Immature natural killer cell (primary cell): Measurements from ENCODE around the gene KMT2A. TPM values are rescaled to one million over a fixed set of nuclear protein-coding genes. Genes with fewer than 3 reads are reported as not detected.
A peak's percentile ranks its signal among the peaks of the same experiment; 100 is the strongest.

Experiments
- DNase-seq, 3 donors: peaks; one replicate each; pipeline ENCODE4 v3.0.0; 2022; ENCODE audit warnings: mixed read lengths in 1 of 3
- H3K27ac Mint-ChIP-seq, 6 donors: one replicate each; pipeline ENCODE4 v1.8.0; 2020; ENCODE audit warnings: mixed read lengths in 6 of 6, mild to moderate bottlenecking in 5 of 6, inconsistent platforms in 4 of 6, moderate library complexity in 3 of 6
- H3K27me3 Mint-ChIP-seq, 3 donors: one replicate each; pipeline ENCODE4 v1.8.0; 2020 to 2021; ENCODE audit warnings: low read depth in 3 of 3, mild to moderate bottlenecking in 3 of 3, mixed read lengths in 3 of 3, moderate library complexity in 3 of 3, inconsistent platforms in 1 of 3
- H3K36me3 Mint-ChIP-seq, 3 donors: one replicate each; pipeline ENCODE4 v1.8.0; 2020; ENCODE audit warnings: mixed read lengths in 3 of 3, inconsistent platforms in 2 of 3, mild to moderate bottlenecking in 2 of 3
- H3K4me1 Mint-ChIP-seq, 2 donors: one replicate each; pipeline ENCODE4 v1.8.0; 2020; ENCODE audit warnings: inconsistent platforms in 2 of 2, mild to moderate bottlenecking in 2 of 2, mixed read lengths in 2 of 2, moderate library complexity in 1 of 2
- H3K4me3 Mint-ChIP-seq, 5 donors: one replicate each; pipeline ENCODE4 v1.8.0; 2020; ENCODE audit warnings: mild to moderate bottlenecking in 5 of 5, mixed read lengths in 5 of 5, inconsistent platforms in 3 of 5, moderate library complexity in 3 of 5
- H3K9me3 Mint-ChIP-seq, 6 donors: one replicate each; pipeline ENCODE4 v1.8.0; 2020; ENCODE audit warnings: mild to moderate bottlenecking in 6 of 6, mixed read lengths in 6 of 6, inconsistent platforms in 4 of 6, moderate library complexity in 3 of 6
- polyA plus RNA-seq, 3 donors: library from polyadenylated mRNA; unstranded; fragments of 300-500 nt; fragmentation: Illumina TruSeq; gene quantifications; one replicate each; pipeline ENCODE4 v1.2.3, GENCODE V29; 2021

The KMT2A gene
- polyA plus RNA-seq, 3 donors from 2014 or later = 3.2 to 22.5 (median 6.6) TPM

GRCh38 chr11:118524356-118524755 lies 88.1 kb downstream of the KMT2A start:
- H3K36me3 Mint-ChIP-seq = peaks cover 22 to 39% (median 26%) of the 10 kb centered on the region in 3 donors

GRCh38 chr11:118524757-118525470 lies 88.6 kb downstream of the KMT2A start:
- DNase-seq = no peak
- H3K36me3 Mint-ChIP-seq = peaks cover 18 to 34% (median 22%) of the 10 kb centered on the region in 3 donors
- H3K9me3 Mint-ChIP-seq = no peaks in the 10 kb centered on the region
- peak overlapping the region in 3 of 6 donors; percentile 8 to 44 (median 23) for H3K27ac Mint-ChIP-seq
- H3K27me3 Mint-ChIP-seq = peaks cover 0 to 8% (median 6%) of the 10 kb centered on the region in 3 donors
- H3K4me3 Mint-ChIP-seq = no peak overlapping the region
- peaks cover 8 to 16% of the 10 kb centered on the region in 2 donors for H3K4me1 Mint-ChIP-seq

More at GRCh38 chr11:118524356-118524755, 88.1 kb downstream of the KMT2A start:
- no peak overlapping the region for H3K4me3 Mint-ChIP-seq
- H3K27me3 Mint-ChIP-seq = peaks cover 0 to 8% (median 6%) of the 10 kb centered on the region in 3 donors
- peak overlapping the region in 1 of 6 donors; percentile 40 for H3K27ac Mint-ChIP-seq
- no peak for DNase-seq
- no peaks in the 10 kb centered on the region for H3K9me3 Mint-ChIP-seq
- H3K4me1 Mint-ChIP-seq = peaks cover 4 to 10% of the 10 kb centered on the region in 2 donors

- no peaks in the 10 kb centered on the region for H3K9me3 Mint-ChIP-seq
- no peak overlapping the region for H3K4me3 Mint-ChIP-seq
- peaks cover 0 to 9% (median 8%) of the 10 kb centered on the region in 3 donors for H3K27me3 Mint-ChIP-seq
- peaks cover 17 to 27% of the 10 kb centered on the region in 2 donors for H3K4me1 Mint-ChIP-seq
- H3K36me3 Mint-ChIP-seq = peaks cover 7 to 16% (median 12%) of the 10 kb centered on the region in 3 donors
- no peak overlapping the region for H3K27ac Mint-ChIP-seq
- no peak for DNase-seq
Observed at GRCh38 chr11:118526688-118527087, 90.4 kb downstream of the KMT2A start.

GRCh38 chr11:118527109-118527508 lies 90.8 kb downstream of the KMT2A start, which contains the start of gene TTC36:
TTC36 (plus strand) TSS chr11:118527474; CDS start chr11:118527495, 21 bp downstream.
- DNase-seq = no peak
- H3K27ac Mint-ChIP-seq = peak within 1 kb of the TSS in 1 of 6 donors; percentile 69
- no peak within 1 kb of the TSS for H3K4me3 Mint-ChIP-seq
- H3K9me3 Mint-ChIP-seq = no peaks in the 10 kb centered on the region
- H3K27me3 Mint-ChIP-seq = peaks cover 0 to 9% (median 8%) of the 10 kb centered on the region in 3 donors
- H3K36me3 Mint-ChIP-seq = peaks cover 7 to 12% (median 7%) of the 10 kb centered on the region in 3 donors
- peaks cover 19 to 31% of the 10 kb centered on the region in 2 donors for H3K4me1 Mint-ChIP-seq

GRCh38 chr11:118528511-118528910 lies 92.2 kb downstream of the KMT2A start:
- no peak overlapping the region for H3K27ac Mint-ChIP-seq
- H3K4me3 Mint-ChIP-seq = peak overlapping the region in 1 of 5 donors; percentile 80
- H3K36me3 Mint-ChIP-seq = peaks cover 3 to 8% (median 4%) of the 10 kb centered on the region in 3 donors
- H3K27me3 Mint-ChIP-seq = peaks cover 0 to 9% (median 4%) of the 10 kb centered on the region in 3 donors
- H3K4me1 Mint-ChIP-seq = peaks cover 19 to 32% of the 10 kb centered on the region in 2 donors
- no peak for DNase-seq
- H3K9me3 Mint-ChIP-seq = no peaks in the 10 kb centered on the region

- H3K36me3 Mint-ChIP-seq = no peaks in the 10 kb centered on the region
- H3K4me1 Mint-ChIP-seq = peaks cover 19 to 32% of the 10 kb centered on the region in 2 donors
- peaks cover 0 to 9% (median 4%) of the 10 kb centered on the region in 3 donors for H3K27me3 Mint-ChIP-seq
- DNase-seq = no peak
- no peaks in the 10 kb centered on the region for H3K9me3 Mint-ChIP-seq
- peak overlapping the region in 4 of 6 donors; percentile 48 to 70 (median 63) for H3K27ac Mint-ChIP-seq
- H3K4me3 Mint-ChIP-seq = peak overlapping the region; percentile 80 to 90 (median 85)
Observed at GRCh38 chr11:118529584-118530175, 93.4 kb downstream of the KMT2A start.

GRCh38 chr11:118530180-118530682 lies 93.9 kb downstream of the KMT2A start:
- no peak for DNase-seq
- Mint-ChIP-seq H3K4me1 (peaks cover 19 to 32% of the 10 kb centered on the region in 2 donors), H3K4me3 (peak overlapping the region; percentile 80 to 90 (median 85)), H3K27ac (peak overlapping the region; percentile 34 to 70 (median 62)), H3K27me3 (peaks cover 0 to 9% (median 5%) of the 10 kb centered on the region in 3 donors), H3K36me3 (no peaks in the 10 kb centered on the region), H3K9me3 (no peaks in the 10 kb centered on the region)

- peak within 1 kb of the TSS; percentile 89 to 96 (median 89) for H3K4me3 Mint-ChIP-seq
- H3K27ac Mint-ChIP-seq = peak within 1 kb of the TSS; percentile 34 to 82 (median 70)
- peaks cover 19 to 32% of the 10 kb centered on the region in 2 donors for H3K4me1 Mint-ChIP-seq
Observed at GRCh38 chr11:118530683-118531596, 94.6 kb downstream of the KMT2A start, which contains the start of gene TMEM25. TMEM25 (plus strand) TSS chr11:118531192; CDS start chr11:118531802, 610 bp downstream.

GRCh38 chr11:118531597-118532084 lies 95.3 kb downstream of the KMT2A start:
- Mint-ChIP-seq H3K9me3 (no peaks in the 10 kb centered on the region), H3K4me3 (peak overlapping the region; percentile 89 to 96 (median 89)), H3K4me1 (peaks cover 19 to 32% of the 10 kb centered on the region in 2 donors), H3K27ac (peak overlapping the region; percentile 29 to 82 (median 70)), H3K36me3 (no peaks in the 10 kb centered on the region), H3K27me3 (peaks cover 0 to 9% (median 5%) of the 10 kb centered on the region in 3 donors)
- peak in 1 of 3 donors; percentile 7 for DNase-seq

More at GRCh38 chr11:118530683-118531596, 94.6 kb downstream of the KMT2A start, which contains the start of gene TMEM25:
- no peaks in the 10 kb centered on the region for H3K36me3 Mint-ChIP-seq
- peaks cover 0 to 9% (median 5%) of the 10 kb centered on the region in 3 donors for H3K27me3 Mint-ChIP-seq
- DNase-seq = peak; percentile 55 to 64 (median 60)
- H3K9me3 Mint-ChIP-seq = no peaks in the 10 kb centered on the region

- Mint-ChIP-seq H3K9me3 (no peaks in the 10 kb centered on the region), H3K4me1 (peaks cover 19 to 32% of the 10 kb centered on the region in 2 donors), H3K36me3 (no peaks in the 10 kb centered on the region), H3K27me3 (peaks cover 2 to 9% (median 5%) of the 10 kb centered on the region in 3 donors), H3K27ac (peak overlapping the region in 3 of 6 donors; percentile 11 to 77 (median 29)), H3K4me3 (peak overlapping the region; percentile 89 to 96 (median 89))
- no peak for DNase-seq
Observed at GRCh38 chr11:118532091-118532490, 95.8 kb downstream of the KMT2A start.

- Mint-ChIP-seq H3K9me3 (no peaks in the 10 kb centered on the region), H3K36me3 (no peaks in the 10 kb centered on the region), H3K27me3 (peaks cover 2 to 9% (median 4%) of the 10 kb centered on the region in 3 donors), H3K27ac (no peak overlapping the region), H3K4me1 (peaks cover 19 to 27% of the 10 kb centered on the region in 2 donors), H3K4me3 (peak overlapping the region in 1 of 5 donors; percentile 92)
- no peak for DNase-seq
Observed at GRCh38 chr11:118532852-118533768, 96.8 kb downstream of the KMT2A start.
